AG09319 (cell line): ENCODE measurements around the gene ACD.

Experiments used
- DNase-seq: peaks from one replicate; pipeline ENCODE4 v3.0.0-alpha.2; 2010; ENCODE audit warnings: low read depth; ENCODE audit errors: extremely low read depth
- TF ChIP-seq, protein P1 (sequence below): IDR thresholded peaks from 2 replicates; pipeline ENCODE4 v1.5.1; 2011; ENCODE audit warnings: low read depth, mild to moderate bottlenecking, inconsistent platforms, low read length, moderate library complexity

The ACD gene

DNA sequence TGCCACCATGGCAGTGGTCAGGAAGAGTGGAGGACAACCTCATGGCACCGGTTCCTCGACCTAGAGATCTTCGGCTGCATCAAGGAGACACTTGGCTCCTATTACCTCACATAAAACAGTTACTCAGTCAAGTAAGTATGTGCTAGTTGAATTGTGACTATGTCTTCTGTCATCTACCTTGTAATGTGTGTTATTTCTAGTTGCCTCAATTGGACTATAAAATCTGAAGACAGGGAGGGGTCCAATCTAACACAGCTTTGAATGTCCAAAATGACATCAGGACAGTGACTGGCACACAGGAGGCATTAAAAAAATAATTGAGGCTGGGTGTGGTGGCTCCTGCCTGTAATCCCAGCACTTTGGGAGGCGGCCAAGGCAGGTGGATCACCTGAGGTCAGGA is 23.7 kb upstream of the ACD start:
- TF ChIP-seq, protein P1, sequence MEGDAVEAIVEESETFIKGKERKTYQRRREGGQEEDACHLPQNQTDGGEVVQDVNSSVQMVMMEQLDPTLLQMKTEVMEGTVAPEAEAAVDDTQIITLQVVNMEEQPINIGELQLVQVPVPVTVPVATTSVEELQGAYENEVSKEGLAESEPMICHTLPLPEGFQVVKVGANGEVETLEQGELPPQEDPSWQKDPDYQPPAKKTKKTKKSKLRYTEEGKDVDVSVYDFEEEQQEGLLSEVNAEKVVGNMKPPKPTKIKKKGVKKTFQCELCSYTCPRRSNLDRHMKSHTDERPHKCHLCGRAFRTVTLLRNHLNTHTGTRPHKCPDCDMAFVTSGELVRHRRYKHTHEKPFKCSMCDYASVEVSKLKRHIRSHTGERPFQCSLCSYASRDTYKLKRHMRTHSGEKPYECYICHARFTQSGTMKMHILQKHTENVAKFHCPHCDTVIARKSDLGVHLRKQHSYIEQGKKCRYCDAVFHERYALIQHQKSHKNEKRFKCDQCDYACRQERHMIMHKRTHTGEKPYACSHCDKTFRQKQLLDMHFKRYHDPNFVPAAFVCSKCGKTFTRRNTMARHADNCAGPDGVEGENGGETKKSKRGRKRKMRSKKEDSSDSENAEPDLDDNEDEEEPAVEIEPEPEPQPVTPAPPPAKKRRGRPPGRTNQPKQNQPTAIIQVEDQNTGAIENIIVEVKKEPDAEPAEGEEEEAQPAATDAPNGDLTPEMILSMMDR: no peak
- no peak for DNase-seq

- DNase-seq: no peak
- TF ChIP-seq, protein P1: no peak
Observed at GRCh38 chr16:67679935-67680897, 20.2 kb upstream of the ACD start.

GRCh38 chr16:67678354-67679023 is 18.4 kb upstream of the ACD start:
- TF ChIP-seq, protein P1: no peak
- no peak for DNase-seq

DNA sequence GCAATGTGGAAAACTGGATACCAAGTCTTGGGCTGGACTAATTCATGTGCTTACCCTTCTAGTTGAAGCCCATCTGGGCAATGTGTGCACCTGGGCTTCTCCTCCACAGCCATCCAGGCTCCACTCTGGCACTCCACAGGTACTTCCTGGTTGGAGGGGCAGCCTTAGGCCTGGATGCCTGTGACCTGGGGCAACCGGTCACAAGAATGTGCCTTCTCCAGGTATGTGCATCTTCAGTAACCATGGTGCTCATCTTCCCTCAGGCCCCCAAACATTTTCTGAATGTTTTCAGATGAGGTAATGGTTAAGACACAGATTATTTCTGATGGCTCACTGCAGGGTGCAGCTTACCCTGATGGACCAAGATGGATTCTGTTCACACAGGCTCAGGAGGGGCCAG is 17.7 kb upstream of the ACD start:
- DNase-seq: no peak

DNA sequence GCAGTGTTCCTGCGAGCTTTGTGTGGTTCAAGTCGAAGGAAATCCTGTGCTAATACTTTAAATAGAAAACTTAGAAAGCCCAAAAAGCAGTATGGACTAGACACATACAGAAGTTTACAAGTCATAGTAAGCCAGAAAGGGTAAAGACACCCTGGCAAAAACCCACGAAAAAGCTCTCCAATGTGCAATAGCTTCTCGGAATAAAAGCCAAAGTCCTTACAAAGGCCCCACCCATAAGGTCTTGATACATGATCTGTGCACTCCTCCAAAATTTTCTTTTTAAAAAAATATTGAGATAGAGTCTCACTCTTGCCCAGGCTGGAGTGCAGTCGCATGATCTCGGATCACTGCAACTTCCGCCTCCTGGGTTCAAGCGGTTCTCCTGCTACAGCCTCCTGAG is 16.9 kb upstream of the ACD start:
- TF ChIP-seq, protein P1: no peak
- DNase-seq: no peak

More for the DNA sequence above, 17.7 kb upstream of the ACD start:
- TF ChIP-seq, protein P1: no peak

DNA sequence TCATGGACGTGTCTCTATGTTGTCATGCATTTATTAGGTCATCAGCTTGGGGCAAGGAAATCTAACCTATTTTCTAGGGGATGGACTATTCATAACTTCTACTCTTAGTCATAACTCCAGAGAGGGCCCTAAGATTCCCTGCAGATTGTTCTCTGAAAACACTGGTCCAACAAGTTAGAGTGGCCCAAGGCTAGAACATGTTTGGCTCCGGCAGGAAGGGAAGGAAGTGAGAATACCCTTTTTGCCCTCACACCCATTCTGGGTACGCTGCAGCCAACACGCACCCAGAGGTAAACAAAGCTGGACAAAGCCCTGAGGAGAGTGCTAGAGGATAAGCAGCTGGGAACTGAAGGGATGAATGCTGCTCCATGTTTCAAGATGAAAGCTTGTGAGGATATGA is 16.5 kb upstream of the ACD start:
- TF ChIP-seq, protein P1: no peak
- DNase-seq: no peak

- TF ChIP-seq, protein P1: no peak
- DNase-seq: no peak
Observed at GRCh38 chr16:67675999-67676398, 15.9 kb upstream of the ACD start.
